LNCaP clone FGC (cell line): ENCODE measurements around the gene TTN.

Experiments
- DNase-seq: peaks from one replicate; pipeline ENCODE4 v3.0.0-alpha.2; 2011; ENCODE audit warnings: low read depth
- H3K4me3 ChIP-seq: 2 replicates; pipeline ENCODE4 v1.5.1; 2011; ENCODE audit warnings: mild to moderate bottlenecking, low read depth, low read length, control low read depth
- CTCF ChIP-seq: IDR thresholded peaks from 2 replicates; pipeline ENCODE4 v1.5.1; 2012; ENCODE audit warnings: mild to moderate bottlenecking; ENCODE audit not compliant: control insufficient read depth, insufficient read depth; ENCODE audit errors: extremely low read depth

Gene TTN

DNA sequence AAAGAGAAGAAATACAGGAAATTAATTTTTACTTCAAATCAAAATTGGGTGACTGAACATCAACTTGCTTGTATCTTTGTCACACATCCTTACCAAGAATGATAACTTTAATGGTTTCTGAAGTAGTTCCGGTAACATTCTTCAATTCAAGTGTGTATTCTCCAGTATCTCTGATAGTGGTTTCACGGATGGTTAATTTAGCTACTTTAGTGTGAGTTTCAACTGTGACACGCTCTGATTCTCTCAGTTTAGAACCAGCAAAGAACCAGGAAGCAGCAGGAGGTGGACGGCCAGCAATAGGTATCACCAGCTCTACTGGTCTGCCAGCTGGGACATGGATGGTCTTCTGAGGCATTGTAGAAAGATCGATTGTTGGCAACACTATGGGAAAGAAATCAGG, 264.7 kb downstream of the TTN start:
- no peak overlapping the region for H3K4me3 ChIP-seq
- no peak for DNase-seq
- no peak for TF ChIP-seq CTCF

DNA sequence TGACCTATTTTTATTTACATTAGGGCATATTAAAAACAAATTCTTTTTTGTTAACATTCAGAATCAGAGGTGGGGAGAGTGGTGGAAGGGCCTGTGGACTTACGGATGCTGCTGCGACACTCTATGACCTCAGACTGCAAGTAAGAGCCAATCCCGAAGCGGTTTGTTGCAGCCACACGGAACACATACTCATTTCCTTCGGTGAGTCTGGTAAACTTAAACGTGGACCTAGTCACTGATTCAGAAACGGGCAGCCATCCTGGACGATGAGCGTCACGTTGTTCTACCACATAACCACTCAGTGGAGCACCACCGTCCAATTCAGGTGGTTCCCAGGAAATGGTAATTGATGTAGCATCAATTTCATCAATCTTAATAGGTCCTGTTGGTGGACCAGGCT, 265.1 kb downstream of the TTN start:
- no peak for DNase-seq
- H3K4me3 ChIP-seq: no peak overlapping the region
- TF ChIP-seq CTCF: no peak

DNA sequence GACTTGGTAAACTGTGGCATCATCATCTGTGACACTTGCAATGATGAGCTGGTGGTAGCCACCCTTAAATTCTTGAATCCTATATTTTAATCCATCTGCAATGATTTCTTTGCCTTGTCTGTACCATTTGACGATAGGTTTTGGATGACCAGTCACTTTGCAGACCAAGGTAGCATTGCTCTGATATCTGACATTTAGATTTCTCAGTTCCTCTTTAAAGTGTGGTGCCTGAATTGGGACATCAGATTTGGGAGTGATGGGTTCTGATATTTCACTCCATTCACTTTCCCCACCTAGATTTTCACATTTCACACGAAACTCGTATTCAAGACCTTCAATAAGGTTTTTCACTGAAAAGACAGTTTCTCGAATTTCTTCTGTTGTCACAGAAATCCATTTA, 271.2 kb downstream of the TTN start:
- H3K4me3 ChIP-seq: no peak overlapping the region
- no peak for DNase-seq
- no peak for TF ChIP-seq CTCF

DNA sequence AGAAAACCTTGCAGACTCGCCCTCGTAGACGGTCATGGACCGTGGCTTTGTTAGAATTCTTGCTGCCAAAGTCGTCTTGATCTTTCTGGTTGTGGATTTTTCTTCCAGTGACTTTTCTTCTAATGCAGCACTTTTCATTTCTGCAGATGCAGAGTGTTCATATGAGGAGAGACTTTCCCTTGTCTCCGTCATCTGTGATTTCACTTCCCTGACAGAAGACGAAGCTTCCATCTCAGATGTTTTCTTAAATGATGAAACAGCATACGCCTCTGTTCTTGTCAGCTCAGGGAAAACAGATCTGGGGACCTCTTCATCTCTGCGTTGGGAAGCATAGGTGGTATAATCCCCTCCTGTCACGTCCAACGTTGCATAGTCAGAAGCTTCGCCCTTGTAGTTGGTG, 276.1 kb downstream of the TTN start:
- TF ChIP-seq CTCF: no peak
- no peak overlapping the region for H3K4me3 ChIP-seq
- no peak for DNase-seq

DNA sequence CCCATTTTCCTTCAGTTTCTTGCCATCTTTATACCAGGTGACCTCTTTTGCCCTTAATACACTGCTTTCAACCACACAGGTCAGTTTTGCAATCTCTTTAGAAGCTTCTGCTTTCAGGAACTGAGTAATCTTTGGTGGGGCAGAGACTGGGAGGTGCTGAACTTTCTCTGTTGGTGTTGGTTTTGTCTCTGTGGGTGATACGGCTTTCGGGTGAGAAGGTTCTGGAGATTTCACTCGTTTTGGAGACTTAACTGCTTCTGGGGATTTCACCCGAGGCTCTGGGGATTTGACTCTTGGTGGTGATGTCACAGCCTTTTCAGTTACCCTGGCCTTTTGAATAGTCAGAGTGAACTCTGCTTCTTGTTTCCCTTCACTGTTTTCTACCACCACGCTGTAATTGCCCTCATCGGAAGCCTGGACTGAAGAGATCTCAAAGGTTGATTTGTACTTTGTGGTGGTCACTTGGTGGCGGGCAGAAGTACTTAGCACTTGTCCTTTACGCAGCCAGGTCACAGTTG, 276.5 kb downstream of the TTN start:
- H3K4me3 ChIP-seq: no peak overlapping the region
- DNase-seq: no peak
- TF ChIP-seq CTCF: no peak

DNA sequence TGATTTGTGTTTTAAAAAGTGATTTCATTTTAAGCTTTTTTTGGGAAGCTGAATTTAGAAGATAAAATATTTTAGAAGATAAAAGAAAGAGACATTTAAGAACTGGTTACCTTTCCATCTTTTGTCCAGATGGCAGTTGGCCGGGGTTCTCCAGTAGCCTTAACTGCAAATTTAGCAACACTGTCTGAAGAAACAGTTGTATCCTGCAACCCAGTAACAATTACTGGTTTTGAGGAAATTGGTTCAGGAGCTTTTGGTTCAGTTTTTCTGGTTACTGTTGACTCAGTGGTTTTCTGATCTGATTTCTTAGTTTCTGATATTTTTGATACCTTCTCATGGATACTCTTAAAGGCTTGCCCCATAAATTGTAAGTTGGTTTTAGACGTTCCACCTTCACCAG, 277.1 kb downstream of the TTN start:
- no peak overlapping the region for H3K4me3 ChIP-seq

DNA sequence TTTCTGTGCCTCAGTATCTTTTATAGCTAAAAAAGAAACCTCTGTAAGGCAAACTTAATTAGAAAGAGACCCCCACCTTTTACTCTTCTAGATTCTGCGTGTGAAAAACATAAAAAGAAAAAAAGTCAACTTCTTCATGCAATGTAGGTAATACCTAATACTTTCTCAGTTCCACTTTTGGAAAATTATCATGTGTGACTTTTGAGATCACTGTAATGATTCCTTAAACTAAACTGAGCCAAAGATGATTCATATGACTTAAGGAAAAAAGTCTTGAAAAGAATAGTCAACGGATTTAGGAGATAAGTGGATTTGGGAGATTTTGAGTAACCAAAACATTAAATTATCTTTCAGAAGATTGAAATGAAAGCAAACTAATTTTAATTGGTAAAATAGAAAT, 278.0 kb downstream of the TTN start:
- TF ChIP-seq CTCF: no peak
- DNase-seq: no peak
- H3K4me3 ChIP-seq: no peak overlapping the region

More for the DNA sequence above, 277.1 kb downstream of the TTN start:
- DNase-seq: no peak
- no peak for TF ChIP-seq CTCF
